NCI-H1048 (cell line): Measurements from ENCODE around the gene SNX9.
A peak's percentile ranks its signal among the peaks of the same experiment; 100 is the strongest.

ENCODE experiments used
- DNase-seq: peaks from one replicate; lab custom pipeline; 2025; lab: John Stamatoyannopoulos, UW

Gene SNX9

DNA sequence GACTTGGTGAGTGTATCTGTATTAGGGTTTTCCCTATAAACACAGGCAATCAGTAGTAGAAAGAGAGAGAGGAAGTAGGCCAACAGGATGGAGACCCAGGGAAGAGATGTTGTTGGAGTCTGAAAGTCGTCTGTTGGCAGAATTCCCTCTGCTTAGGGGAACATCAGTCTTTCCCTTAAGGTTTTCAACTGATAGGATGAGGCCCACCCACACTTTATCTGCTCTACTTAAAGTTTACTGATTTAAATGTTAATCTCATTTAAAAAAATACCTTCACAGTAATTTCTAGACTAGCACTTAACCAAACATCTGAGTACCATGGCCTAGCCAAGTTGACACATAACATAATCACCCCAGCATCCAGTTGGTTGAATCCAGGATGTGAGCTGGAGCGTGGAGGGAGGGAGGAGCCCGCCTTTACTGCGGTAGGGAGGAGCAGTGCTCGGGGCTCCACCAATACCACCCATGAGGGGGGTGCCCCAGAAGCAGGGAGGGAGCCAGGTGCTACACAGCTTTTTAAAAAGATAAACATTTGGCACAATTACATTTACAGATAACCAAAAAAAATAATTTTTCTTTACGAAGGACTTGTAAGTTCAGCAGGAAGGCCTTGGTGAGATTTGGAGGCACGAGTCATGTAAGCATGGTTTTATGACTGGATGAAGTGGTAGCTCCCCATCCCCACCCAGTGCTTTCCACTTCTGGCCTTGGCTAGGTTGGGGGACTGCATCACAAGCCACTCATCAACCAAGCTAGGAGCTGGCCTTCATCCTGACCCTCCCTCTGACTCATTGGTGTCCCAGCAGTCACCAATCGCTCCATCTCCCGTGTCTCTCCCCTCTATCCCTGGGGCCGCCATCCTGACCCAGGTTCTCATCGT, 18.4 kb upstream of the SNX9 start:
- DNase-seq = no peak

DNA sequence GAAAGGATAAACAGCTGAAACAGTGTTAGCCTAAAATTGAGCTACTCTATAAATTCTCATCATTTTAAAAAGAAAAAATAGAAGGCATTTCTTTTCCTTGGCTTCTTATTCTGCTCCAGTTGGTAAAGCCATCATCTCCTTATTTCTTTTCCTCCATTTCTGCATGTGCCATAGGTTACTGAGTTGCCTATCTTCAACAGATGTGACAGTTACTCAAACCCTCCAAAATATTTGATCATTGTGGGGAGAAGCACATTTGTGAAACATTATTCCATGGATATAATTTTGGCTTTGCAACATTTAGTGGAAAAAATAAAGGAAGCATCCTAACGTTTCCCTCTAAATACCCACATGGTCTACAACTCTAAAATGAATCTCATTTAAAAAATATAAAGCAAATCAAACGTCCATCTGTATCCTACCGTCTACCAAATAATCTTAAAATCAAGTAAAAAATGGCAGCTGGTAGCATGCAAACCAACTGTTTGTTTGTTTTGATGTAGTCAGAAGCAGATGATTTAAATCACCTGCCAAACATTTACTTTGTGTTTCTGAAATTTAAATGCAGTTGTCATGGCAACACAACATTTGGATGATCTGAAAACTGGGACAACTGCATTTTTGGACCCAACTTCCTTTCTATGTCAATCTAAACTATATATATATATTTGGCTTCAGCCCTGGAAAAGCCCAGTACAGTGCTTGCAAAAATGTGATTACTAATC, 16.8 kb upstream of the SNX9 start:
- DNase-seq = no peak

DNA sequence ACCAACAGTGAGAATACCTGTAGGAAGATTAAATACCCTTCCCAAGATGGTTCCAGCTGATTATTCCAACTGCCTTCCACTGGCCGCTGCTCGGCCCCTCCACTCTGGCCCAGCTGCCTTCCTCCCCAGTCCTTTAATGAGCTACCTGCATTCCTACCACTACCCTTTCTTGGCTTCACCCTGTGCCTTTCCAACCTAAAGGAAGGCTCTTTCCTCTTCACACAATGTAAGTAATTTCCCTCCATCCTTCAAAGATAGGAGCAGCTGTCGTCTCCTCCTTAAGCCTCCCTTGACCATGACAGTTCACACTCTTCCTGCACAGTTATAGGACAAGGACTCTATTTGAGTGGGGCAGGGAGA, 16.2 kb upstream of the SNX9 start:
- DNase-seq = no peak

DNA sequence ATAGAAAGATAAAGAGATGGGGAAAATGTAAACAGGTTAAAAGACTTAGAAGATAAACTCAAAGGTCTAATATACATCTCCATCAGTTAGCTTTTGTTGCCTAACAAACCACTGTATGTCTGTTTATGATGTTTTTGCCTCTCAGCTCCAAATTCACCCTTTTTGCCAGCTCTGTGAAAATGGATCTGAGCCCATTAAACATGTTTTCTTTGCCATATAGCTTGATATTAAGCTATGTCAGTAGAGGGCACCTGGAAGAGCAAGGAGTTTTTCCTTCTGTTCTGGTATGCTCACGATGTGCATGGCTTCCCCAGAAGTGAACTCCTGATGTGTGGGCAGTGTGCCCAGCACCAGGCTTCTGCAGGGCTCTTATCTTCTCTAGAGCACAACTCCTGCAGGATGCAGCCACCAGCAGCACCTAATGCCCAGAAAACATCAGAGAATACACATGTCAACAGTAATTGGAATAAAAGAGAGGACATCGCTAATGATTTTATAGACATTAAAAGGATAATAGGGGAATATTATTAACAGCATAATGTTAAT, 14.6 kb upstream of the SNX9 start:
- no peak for DNase-seq

DNA sequence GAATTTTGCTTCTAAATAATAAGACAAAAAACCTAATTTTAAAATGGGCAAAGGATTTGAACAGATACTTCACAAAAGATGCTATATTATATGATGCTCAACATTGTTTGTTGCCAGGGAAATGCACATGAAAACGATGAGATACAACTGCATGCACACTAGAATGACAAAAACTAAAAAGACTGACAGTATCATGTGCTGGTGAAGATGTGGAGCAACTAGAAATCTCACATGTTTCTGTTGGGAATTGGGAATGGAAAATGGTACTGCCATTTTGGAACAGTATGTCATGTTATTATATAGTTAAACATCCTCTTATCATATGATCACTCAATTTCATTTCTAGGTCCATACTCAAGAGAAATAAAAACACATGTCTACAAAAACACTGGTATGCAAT, 13.4 kb upstream of the SNX9 start:
- DNase-seq = no peak

DNA sequence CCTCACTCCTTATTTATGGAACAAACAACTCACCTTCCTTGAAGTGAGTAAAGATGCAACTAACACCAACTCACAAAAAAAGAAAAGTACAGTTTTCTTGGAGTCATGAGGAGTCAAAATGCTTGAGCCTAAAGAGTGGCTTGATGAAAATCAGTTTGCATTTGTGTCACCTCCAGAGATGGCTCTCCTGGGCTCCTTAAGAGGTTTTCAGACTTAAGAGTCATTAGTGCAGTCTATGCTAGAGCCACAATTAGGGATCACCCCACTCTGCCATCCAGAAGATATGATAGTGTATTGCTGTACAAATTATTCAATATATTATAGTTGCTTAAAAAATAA, 11.9 kb upstream of the SNX9 start:
- no peak for DNase-seq

DNA sequence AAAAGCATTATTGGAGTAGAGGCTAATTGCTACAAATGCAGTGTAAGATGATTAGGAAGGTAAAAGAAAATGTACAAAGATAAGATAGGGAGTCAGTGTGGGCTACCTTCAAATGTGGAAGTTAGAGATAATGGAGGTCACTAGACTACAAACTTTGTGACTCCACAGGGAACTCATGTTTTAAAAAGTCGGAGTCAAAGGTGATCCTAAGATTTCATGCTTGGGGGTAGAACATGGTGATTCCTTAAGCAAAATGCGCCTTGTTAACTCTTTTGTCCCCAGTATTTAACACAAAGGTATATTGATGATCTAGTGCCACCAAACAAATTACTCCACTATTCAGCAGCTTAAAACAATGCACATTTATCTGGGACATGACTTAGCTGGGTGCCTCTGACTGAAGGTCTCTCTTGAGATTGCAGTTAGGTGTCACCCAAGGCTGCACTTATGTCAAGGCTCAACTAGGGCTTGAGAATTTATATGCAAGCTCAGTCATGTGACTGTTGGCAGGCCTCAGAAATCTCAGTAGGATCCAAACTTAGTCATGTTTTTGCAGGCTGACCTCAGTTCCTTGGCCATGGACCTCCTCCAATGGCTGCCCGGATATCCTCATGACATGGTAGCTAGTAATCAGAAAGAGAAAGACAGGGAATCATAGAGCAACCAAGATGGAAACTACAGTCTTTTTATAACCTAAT, 11.4 kb upstream of the SNX9 start:
- no peak for DNase-seq

DNA sequence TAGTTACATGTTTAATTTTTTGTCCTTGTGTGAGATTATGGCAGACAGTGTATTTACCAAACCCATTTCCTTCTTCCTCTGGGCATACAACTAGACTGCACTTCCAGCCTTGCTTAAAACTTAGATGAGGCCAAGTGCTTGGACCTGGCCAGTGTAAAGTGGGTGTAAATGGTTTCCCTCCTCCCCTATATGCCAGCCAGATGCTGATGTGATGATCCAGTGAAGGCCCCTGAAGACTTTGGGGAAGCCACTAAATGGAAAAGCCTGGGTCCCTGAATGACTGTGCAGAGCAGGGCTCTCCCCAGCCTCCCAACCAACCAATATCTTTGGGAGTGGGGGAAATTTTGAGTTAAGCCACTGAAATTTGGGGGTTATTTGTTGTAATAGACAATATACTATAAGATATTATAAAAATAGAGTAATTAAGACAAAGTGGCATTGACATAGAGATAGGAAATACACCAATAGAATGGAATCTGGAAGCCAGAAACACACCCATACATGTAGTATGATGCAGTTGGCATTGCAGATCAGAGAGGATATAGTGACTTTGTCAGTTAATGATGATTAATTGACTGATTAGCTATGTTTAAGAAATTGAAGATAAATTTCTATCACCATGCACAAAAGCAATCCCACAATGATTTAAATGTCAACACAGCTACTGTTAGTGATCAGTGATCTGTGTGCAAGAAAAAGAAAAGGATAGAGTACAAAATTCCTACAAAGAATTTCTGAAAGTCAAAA, 10.4 kb upstream of the SNX9 start:
- no peak for DNase-seq

DNA sequence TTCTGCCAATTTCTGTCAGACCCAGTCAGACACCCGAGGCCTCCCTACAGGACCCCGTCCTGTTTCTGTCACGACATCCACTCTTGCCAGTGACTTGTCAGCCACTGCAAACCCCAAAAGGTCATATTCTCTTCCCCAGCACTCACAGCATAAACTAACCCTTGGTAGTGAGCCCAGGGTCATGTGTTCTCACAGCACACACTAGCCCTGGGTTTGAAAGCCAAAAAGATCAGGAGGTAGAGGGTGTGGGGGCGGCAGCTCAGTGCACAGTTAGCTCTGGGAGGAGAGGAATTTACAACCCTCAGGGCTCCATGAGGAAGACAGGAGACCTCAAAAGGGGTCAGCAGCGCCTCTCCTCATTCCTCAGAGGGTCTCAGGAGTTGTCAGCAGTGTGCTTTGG, 9.9 kb upstream of the SNX9 start:
- DNase-seq = no peak

DNA sequence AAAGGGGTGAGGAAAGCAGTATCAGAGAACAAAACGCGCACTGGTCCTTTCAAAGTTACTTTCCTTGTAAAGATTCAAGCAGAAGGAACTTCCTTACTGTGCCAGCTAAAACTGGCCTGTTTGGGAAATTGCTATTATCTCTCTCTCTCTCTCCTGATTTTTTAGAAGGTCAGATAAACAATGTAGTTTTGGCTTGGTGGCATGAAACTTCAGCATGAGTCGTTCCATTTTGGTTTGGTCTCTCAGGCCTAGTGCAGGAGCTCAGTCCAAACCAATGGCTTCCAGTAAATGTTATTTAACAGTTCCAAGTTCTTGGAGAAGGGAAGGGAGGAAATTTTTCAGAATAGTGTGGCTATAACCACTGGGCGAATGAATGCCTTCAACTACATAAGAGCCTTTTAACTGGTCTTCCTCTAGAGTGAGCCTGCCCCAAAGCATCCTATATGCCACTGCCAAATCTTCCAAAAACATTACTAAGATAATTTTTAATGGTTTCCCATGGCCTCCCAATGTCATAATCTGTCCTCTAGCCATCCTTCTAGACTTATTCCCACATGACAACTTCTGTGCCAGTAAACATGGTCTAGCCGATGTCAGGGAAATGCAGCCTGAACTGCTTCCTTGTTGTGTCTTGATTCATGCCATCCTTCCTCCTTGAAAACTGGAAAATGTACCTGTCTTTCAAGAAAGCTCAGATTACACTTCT, 9.1 kb upstream of the SNX9 start:
- no peak for DNase-seq

DNA sequence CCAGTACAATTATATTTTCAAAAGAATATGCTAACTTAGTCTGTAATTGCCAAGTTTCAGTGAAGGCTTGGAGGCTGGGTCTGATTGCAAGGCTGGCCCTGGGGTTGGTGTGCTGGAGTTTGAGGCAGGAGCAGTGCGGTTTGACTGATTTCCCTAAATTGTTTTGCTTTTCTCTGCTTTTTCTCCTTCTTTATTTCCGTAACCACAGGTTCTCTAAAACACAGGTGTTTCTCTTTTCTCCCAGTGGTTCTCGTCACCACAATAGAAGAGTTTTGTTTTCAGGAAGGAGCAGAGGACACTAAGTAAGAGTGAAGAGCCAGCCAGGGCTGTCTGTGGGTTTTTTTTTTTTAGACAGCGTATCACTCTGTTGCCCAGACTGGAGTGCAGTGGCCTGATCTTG, 8.2 kb upstream of the SNX9 start:
- no peak for DNase-seq

DNA sequence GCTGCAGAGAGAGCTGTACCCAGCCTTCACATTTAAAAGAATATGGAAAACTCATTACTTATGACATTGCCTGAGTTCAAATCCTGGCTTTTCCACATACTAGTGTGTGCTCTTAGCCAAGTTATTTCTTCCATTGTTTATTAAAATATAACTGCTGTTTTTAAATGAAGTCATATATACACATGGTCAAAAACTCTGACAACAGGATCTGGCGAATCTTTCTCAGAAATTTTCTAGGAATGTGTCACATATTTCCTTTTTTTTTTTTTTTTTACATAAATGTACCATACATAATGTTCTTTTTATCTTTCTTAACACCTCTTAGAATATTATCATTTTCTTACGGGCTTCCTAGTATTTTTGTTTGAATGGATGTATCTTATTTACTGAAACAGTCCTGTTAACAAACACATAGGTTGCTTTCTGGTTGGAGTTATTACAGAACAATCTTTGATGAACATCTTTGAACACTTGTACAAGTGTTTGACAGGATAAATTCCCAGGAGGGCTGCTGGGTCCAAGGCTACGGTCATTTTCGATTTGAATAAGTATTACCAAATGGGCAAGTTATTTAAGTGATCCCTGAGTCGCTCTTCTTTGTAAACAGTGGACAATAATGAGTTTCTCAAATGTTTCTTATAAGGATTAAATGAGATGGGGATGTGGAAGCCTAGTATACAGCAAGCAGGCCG, 1.6 kb upstream of the SNX9 start:
- peak; percentile 39 for DNase-seq

DNA sequence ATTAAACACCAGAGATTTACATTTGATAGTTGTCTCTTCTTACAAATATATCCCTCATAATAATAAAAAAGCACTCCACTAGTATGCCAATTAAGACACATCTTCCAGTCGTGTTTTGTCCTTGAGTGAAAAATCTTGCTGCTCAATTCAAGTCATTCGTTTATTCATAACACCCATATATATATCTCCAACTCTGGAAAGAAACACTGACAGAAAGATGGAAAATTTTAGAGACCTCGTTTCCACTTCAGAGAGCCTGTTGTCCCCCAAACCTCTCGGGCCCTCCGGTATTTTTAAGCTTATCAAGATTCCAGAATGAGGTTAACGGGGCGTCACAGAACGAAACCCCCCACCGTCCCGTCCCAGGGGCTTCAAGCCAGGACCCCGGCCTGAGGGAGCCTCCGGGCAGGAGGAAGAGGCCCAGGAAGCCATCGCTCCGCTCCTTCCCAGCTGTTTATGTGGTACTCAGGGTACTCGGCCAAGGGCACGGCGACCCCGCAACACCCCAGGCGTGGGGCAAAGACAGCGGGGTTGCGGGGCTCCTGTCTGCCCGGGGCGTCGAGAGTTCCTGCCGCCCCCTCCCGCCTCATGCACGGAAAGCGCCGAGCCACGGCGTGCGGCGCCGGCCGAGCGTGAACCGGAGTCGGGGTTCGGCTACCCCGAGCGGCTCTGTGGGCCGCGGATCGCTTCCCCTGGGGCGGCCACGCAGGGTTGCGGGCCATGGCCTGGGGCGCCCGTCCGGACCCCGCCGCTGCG, 623 bp upstream of the SNX9 start:
- no peak for DNase-seq

DNA sequence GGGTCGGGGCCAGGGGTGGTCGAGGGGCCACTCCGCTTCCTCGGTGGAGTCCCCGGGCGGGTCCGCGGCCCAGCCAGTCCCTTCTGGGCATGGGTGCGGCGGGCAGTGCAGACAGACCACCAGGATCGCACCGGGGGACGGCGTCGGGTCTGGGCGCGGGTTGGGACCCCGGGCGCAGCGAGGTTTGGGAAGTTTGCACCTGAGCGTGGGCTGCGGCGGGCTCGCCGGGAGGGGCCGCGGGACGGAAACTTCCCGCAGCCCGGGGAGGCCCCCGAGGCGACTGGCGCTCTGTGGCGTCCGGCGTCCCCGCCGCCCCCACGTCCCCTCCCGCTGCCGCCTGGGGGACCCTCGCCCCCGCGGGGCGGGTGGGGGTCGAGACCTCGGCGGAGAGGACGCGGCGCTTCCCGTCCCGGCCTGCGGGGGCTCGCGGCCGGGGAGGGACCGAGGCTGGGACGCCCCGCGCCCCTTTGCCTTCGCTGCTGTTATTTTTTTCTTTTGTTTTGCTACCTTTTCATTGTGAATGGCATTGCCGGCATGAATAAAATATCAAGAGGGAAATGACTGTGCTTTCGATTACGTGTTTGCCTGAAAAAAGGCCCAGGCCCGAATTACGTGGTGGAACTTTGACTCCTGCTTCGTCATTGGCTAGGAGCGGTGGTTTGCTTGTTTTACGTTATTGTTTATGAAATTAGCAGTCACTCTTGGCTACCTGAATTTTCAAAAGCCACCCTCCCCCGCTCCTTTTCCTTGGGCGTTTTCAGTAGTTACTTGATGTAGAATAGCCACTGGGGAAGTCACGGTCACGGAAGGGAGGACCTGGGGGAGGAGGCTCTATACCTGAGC, 703 bp downstream of the SNX9 start:
- peak; percentile 35 for DNase-seq

DNA sequence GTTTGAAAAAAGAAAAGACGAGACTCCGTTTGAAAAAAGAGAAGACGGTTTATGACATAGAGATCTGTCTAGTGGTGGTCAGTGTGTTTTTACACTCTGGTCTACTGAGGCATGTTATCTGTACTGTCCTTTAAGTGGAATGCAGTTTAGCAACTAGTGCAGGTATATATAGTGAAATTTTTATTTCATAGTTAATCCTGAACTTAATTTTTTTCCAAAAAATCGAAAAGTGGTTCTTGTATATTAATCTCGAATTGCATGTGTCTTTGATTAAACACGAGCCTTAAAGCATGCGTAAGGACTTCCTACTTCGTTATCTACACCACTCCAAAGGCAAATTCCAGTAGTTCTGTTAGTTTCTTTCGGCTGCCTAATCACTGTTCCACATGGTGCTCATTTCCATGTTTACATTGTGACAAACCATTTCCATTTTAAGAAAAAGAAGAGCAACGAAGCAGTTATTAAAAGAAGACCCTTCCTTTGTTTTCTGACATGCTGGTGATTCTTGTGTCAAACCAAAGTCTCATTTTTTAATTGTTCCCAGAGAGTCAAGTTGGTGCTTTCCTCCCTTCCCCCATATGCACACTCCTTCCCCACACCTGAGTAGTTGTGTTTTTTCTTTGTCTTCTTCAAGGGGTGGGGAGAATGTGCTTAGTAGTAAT, 2.3 kb downstream of the SNX9 start:
- DNase-seq = no peak

DNA sequence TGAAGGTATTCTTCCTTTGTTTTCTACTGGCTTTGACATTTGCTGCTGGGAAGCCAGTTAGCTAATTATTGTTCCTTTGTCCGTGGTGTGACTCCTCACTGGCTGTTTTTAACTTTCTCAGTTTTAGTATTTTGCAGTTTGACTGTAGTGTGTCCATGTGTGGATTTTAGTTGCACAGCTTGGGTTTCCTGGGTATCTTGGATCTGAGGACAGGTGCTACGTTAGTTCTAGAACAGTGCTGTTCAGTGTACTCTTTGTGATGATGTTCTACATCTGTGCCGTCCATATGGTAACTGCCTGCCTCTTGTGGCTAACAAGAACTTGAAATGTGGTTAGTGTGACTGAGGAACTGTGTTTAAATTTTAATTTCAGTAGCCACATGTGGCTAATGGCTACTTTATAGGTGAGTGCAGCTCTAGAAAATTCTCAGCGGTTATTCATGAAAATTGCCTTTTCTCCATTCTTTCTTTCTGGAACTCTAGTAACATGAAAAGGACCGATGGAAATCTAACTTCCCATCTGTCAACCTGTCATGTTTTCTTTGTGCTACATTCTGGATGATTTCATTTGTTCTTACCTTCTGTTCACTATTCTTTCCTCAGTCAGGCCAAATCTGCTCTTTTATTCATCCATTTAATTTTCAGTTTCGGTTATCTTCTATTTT, 7.4 kb downstream of the SNX9 start:
- DNase-seq = no peak

DNA sequence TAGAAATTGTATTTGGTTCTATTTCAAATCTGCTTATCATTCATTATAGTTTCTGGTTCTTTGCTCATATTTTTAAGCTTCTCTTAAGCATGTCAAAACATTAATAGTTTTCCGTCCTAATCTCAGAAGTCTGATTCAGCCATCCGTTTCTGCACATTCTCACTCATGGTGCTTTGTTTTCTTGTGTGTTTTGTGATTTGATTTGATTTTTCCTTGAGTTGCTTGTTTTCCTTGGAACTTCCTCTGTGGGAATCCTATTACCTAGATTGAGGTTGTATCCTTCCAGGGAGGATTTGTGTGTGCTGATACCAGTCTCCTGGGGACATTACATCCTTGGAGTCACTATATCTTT, 7.9 kb downstream of the SNX9 start:
- DNase-seq = no peak
